A673 (cell line): Measurements from ENCODE around the gene ADPRH. TPM values are rescaled to one million over a fixed set of nuclear protein-coding genes. Genes with fewer than 3 reads are reported as not detected.

ENCODE experiments used
- BruUV-seq: library from RNA; stranded (reverse); fragments of 400-500 nt; replicated peaks from 2 replicates; lab custom pipeline; 2021; lab: Mats Ljungman, UMichigan
- CTCF ChIA-PET: fragments of 300-600 bp; sonication (Branson Sonifier 250); formaldehyde crosslinking; loops from one replicate; lab custom pipeline; 2022; ENCODE audit warnings: antibody characterized with exemption; lab: Charles Lee
- POLR2A ChIA-PET: fragments of 300-600 bp; sonication (Branson Sonifier 250); formaldehyde crosslinking; loops from one replicate; lab custom pipeline; 2022; ENCODE audit warnings: antibody characterized with exemption; ENCODE audit not compliant: low non-redundant PET; lab: Charles Lee
- DNase-seq: peaks from one replicate; pipeline ENCODE4 v3.0.0-alpha.2; 2015; ENCODE audit warnings: low spot score
- H3K27ac ChIP-seq: fragments of 200-600 bp; sonication (generic); 2 replicates; pipeline ENCODE4 v1.5.1; 2016; ENCODE audit warnings: mixed run types, low read depth, mild to moderate bottlenecking, mixed read lengths, antibody characterized with exemption, low read length; ENCODE audit not compliant: poor library complexity, severe bottlenecking
- H3K27me3 ChIP-seq: fragments of 200-600 bp; sonication (generic); replicated peaks from 2 replicates; pipeline ENCODE4 v1.6.1; 2017; ENCODE audit warnings: mixed run types, low read depth, mild to moderate bottlenecking, mixed read lengths, antibody characterized with exemption, low read length; ENCODE audit not compliant: insufficient read depth, poor library complexity
- H3K36me3 ChIP-seq: fragments of 200-600 bp; sonication (generic); 2 replicates; pipeline ENCODE4 v1.6.1; 2016; ENCODE audit warnings: mixed run types, mild to moderate bottlenecking, mixed read lengths, antibody characterized with exemption, low read length; ENCODE audit not compliant: insufficient read depth, poor library complexity, severe bottlenecking
- H3K4me1 ChIP-seq: fragments of 200-600 bp; sonication (generic); 2 replicates; pipeline ENCODE4 v1.6.1; 2017; ENCODE audit warnings: mixed run types, mild to moderate bottlenecking, mixed read lengths, antibody characterized with exemption, low read length; ENCODE audit not compliant: insufficient read depth, poor library complexity, severe bottlenecking
- H3K4me3 ChIP-seq: fragments of 200-600 bp; sonication (generic); 2 replicates; pipeline ENCODE4 v1.5.1; 2016; ENCODE audit warnings: low read depth, mixed run types, mild to moderate bottlenecking, mixed read lengths, low read length; ENCODE audit not compliant: poor library complexity, severe bottlenecking
- H3K9me3 ChIP-seq: fragments of 200-600 bp; sonication (generic); 2 replicates; pipeline ENCODE4 v1.6.1; 2016; ENCODE audit warnings: mixed run types, low read depth, mild to moderate bottlenecking, mixed read lengths, antibody characterized with exemption, low read length; ENCODE audit not compliant: poor library complexity, severe bottlenecking
- CTCF ChIP-seq: fragments of 300-800, 200-600 bp; sonication (generic); conservative IDR thresholded peaks from 2 replicates; pipeline ENCODE4 v1.5.1; 2017; ENCODE audit warnings: low read depth, mild to moderate bottlenecking, antibody characterized with exemption, low read length, moderate library complexity, mixed read lengths
- EZH2 ChIP-seq: fragments of 200-600 bp; sonication (generic); IDR thresholded peaks from 2 replicates; pipeline ENCODE4 v1.6.1; 2017; ENCODE audit warnings: borderline replicate concordance, low read depth, mild to moderate bottlenecking, mixed read lengths, antibody characterized with exemption, low read length; ENCODE audit not compliant: poor library complexity, severe bottlenecking
- intact Hi-C: fragments of 100-400 bp; cut with micrococcal nuclease; formaldehyde crosslinking; loops from one replicate; pipeline ENCODE4 v1.10.0; 2022; ENCODE audit not compliant: unreplicated experiment
- total RNA-seq: library from RNA; stranded (reverse); gene quantifications from 2 replicates; pipeline ENCODE4 v1.2.3, GENCODE V29; 2021

ADPRH gene
- total RNA-seq, 1 experiment from 2014 or later = 0.37 TPM

- CTCF ChIA-PET = no interaction called here
Observed at GRCh38 chr3:119543147-119543546, 36.1 kb upstream of the ADPRH start.

GRCh38 chr3:119547227-119547626, 32.1 kb upstream of the ADPRH start:
- ChIA-PET CTCF (no interaction called here), POLR2A (no interaction called here)
- H3K4me3 ChIP-seq = no peak overlapping the region

More at GRCh38 chr3:119543147-119543546, 36.1 kb upstream of the ADPRH start:
- no TSS peak for BruUV-seq
- Histone ChIP-seq H3K4me3 (no peak overlapping the region), H3K4me1 (no peaks in the 10 kb centered on the region), H3K27ac (no peak overlapping the region), H3K9me3 (no peaks in the 10 kb centered on the region), H3K36me3 (no peaks in the 10 kb centered on the region), H3K27me3 (no peaks in the 10 kb centered on the region)
- POLR2A ChIA-PET = no interaction called here
- intact Hi-C loops = no loop called here
- TF ChIP-seq EZH2 = no peak
- TF ChIP-seq CTCF = no peak
- DNase-seq = no peak

DNA sequence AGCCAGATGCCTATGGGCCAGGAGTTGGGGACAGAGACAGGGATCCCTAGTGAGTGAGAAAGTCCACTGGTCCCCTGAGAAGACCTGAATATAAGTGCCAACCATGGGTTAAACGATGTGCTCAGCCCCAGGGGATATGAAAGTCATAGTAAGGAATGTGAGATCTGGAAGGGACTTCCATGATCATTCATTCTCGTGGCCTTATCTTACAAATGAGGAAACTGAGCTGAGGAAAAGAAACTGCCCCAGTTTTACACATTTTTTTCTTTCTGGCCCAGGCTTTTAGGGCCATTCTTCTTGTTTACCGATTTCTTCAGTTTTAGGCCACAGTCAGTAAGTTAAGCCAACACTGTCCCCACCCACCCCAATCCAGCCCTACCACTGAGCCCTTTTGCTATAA, 31.0 kb upstream of the ADPRH start:
- Histone ChIP-seq H3K9me3 (no peaks in the 10 kb centered on the region), H3K36me3 (no peaks in the 10 kb centered on the region), H3K27ac (no peak overlapping the region), H3K4me1 (no peaks in the 10 kb centered on the region), H3K27me3 (no peaks in the 10 kb centered on the region), H3K4me3 (no peak overlapping the region)
- intact Hi-C loops = no loop called here
- TF ChIP-seq EZH2 = no peak
- TF ChIP-seq CTCF = no peak
- DNase-seq = no peak
- no TSS peak for BruUV-seq
- ChIA-PET CTCF (no interaction called here), POLR2A (no interaction called here)

More at GRCh38 chr3:119547227-119547626, 32.1 kb upstream of the ADPRH start:
- no peak for DNase-seq
- H3K27me3 ChIP-seq = no peaks in the 10 kb centered on the region
- intact Hi-C loops = no loop called here
- H3K9me3 ChIP-seq = no peaks in the 10 kb centered on the region
- no peaks in the 10 kb centered on the region for H3K4me1 ChIP-seq
- BruUV-seq = no TSS peak
- TF ChIP-seq CTCF (no peak), EZH2 (no peak)
- no peaks in the 10 kb centered on the region for H3K36me3 ChIP-seq
- no peak overlapping the region for H3K27ac ChIP-seq
